ENCODE data around the gene FRAT2.

The FRAT2 gene

DNA sequence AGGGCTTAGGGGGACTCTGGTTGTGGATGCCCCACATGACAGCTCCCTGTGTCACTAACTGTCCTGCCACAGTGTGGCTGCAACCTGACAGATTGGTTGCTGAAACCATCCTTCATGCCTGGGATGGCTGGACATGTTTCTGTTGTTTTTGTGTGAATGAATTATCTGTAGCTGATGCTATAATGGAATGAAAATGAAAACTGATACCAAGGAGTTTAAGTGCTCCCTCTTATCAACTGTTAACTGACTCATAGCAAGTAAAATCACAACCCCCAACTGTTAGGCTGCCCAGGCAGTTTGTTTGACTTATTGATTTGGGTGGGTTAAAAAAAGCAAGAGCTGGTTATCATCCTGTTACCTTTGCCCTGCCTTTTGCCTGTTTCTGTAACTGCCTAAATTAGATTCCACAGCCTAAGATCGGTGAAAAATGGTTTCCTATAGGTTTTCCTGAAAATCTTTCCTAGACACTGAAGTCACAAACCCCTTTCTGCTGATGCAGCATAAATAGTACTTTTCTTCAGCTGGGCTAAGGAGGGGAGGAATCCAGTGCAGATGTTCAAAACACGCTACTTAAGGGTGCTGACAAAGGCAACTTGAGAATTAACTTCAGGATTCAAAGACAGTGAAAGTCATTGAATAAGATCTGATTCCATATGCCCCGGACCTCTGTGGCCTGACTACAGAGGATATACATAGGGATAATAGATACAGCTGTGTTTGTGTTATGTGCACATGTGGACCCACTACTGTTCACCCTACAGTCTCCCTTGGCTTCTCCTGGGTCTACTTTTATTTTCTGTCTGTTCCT, 5.7 kb downstream of the FRAT2 start:
- H3K9me3 ChIP-seq (ENCODE audit: insufficient read depth, low read depth, low read length) = no peaks in the 10 kb centered on the region
- no peak overlapping the region for H3K9ac ChIP-seq (ENCODE audit: low read depth, low read length, poor library complexity, severe bottlenecking)
- H2AFZ ChIP-seq (ENCODE audit: low read length) = no peak overlapping the region
- peaks cover 50% of the 10 kb centered on the region for H3K79me2 ChIP-seq (ENCODE audit: insufficient read depth, low read length)
- H3K4me2 ChIP-seq (ENCODE audit: low read depth, low read length, poor library complexity, severe bottlenecking) = no peak overlapping the region
- no peaks in the 10 kb centered on the region; the same call in 1 of the 2 replicates for H3K36me3 ChIP-seq (ENCODE audit: insufficient read depth, low read length)
- H3K4me3 ChIP-seq (ENCODE audit: low read length, poor library complexity, severe bottlenecking) = no peak overlapping the region
- no peaks in the 10 kb centered on the region for H3K27me3 ChIP-seq (ENCODE audit: insufficient read depth, low read length, poor library complexity, severe bottlenecking)
- H4K20me1 ChIP-seq (ENCODE audit: insufficient read depth, low read length, poor library complexity, severe bottlenecking) = peaks cover 41% of the 10 kb centered on the region
- no peak for TF ChIP-seq CTCF (conservative IDR thresholded peaks at IDR 0.05; ENCODE audit: low read length)
- TF ChIP-seq EZH2phosphoT487 (IDR thresholded peaks at IDR 0.05; ENCODE audit: borderline replicate concordance) = no peak
- H3K9me2 ChIP-seq (replicated peaks; ENCODE audit: low read depth, low read length) = no peaks in the 10 kb centered on the region
- H3K4me1 ChIP-seq (ENCODE audit: insufficient read depth, low read length, poor library complexity, severe bottlenecking) = peaks cover 32% of the 10 kb centered on the region
- H3F3A ChIP-seq (ENCODE audit: low read depth) = no peaks in the 10 kb centered on the region; the same call in 1 of the 2 replicates

DNA sequence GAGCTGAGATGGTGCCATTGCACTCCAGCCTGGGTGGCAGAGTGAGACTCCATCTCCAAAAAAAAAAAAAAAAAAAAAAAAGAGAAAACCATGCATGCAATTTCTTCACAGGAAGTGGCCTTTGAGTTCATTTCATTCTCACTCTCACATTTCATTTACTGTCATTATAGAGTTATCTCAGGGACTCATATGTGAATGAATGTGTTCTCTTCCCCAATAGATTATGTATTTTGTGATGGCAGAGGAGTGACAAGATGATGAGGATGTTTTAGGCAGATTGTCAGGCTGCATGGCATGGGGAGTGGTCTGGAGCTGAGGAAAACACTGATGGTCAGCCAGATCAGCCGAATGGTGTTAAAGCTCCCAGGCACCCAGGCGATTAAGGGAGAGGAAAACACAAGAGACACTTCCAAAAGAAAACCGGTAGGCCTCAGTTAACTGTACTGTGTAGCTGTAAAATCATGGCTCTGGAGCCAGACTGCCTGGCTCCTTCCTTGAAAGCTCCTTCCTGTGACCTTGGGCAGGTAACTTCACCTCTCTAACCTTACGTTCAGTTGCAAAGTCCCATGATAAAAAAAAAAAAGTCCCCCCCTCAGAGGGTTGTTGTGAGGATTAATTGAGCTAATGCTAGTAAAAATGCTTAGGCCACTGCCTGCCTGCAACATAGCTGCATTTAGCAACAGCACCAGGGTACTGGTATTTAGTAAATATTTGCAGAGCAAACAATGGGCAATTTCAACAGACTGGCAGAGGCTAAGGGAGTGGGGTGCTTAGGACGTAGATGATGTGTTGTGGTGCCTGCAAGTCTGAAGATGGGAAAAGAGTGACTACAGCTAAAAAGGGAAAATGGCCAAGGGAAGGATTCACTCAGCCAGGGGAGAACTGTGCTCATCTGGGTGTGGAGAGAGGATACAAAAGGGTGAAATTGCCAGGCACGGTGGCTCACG, 6.9 kb downstream of the FRAT2 start:
- Histone ChIP-seq H3F3A (ENCODE audit: low read depth) (no peaks in the 10 kb centered on the region; the same call in 1 of the 2 replicates), H3K9me2 (replicated peaks; ENCODE audit: low read depth, low read length) (no peaks in the 10 kb centered on the region), H3K4me2 (ENCODE audit: low read depth, low read length, poor library complexity, severe bottlenecking) (no peak overlapping the region), H3K9ac (ENCODE audit: low read depth, low read length, poor library complexity, severe bottlenecking) (no peak overlapping the region), H3K27me3 (ENCODE audit: insufficient read depth, low read length, poor library complexity, severe bottlenecking) (no peaks in the 10 kb centered on the region), H4K20me1 (ENCODE audit: insufficient read depth, low read length, poor library complexity, severe bottlenecking) (peaks cover 29% of the 10 kb centered on the region), H3K4me3 (ENCODE audit: low read length, poor library complexity, severe bottlenecking) (no peak overlapping the region), H3K9me3 (ENCODE audit: insufficient read depth, low read depth, low read length) (no peaks in the 10 kb centered on the region), H3K36me3 (ENCODE audit: insufficient read depth, low read length) (no peaks in the 10 kb centered on the region; the same call in 1 of the 2 replicates), H3K4me1 (ENCODE audit: insufficient read depth, low read length, poor library complexity, severe bottlenecking) (peaks cover 24% of the 10 kb centered on the region), H2AFZ (ENCODE audit: low read length) (no peak overlapping the region), H3K79me2 (ENCODE audit: insufficient read depth, low read length) (peaks cover 38% of the 10 kb centered on the region)
- no peak for TF ChIP-seq EZH2phosphoT487 (IDR thresholded peaks at IDR 0.05; ENCODE audit: borderline replicate concordance)
- no peak for TF ChIP-seq CTCF (conservative IDR thresholded peaks at IDR 0.05; ENCODE audit: low read length)

DNA sequence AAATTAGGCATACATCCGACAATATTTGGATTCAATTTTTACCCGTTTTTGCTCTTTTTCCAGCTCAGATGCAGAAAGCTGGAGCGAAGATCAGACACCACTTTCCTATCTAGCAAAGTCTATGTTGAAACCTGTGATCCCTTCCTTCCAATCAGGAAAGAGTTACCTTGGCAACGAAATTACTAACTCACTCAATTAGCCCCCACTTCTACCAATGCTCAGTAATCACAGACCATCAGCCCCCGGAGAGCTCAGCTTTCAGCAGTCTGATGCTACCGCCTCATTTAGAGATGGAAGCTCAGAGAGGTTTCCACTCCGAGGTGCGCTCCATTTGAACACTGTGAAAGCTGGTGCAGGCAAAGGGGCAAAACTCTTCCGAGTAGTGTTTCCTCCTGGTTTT, 8.8 kb downstream of the FRAT2 start:
- Histone ChIP-seq H3K9me3 (ENCODE audit: insufficient read depth, low read depth, low read length) (no peaks in the 10 kb centered on the region), H2AFZ (ENCODE audit: low read length) (no peak overlapping the region), H3K36me3 (ENCODE audit: insufficient read depth, low read length) (no peaks in the 10 kb centered on the region; the same call in 1 of the 2 replicates), H3K27me3 (ENCODE audit: insufficient read depth, low read length, poor library complexity, severe bottlenecking) (no peaks in the 10 kb centered on the region), H3K4me3 (ENCODE audit: low read length, poor library complexity, severe bottlenecking) (no peak overlapping the region), H3K4me2 (ENCODE audit: low read depth, low read length, poor library complexity, severe bottlenecking) (no peak overlapping the region), H3F3A (ENCODE audit: low read depth) (no peaks in the 10 kb centered on the region; the same call in 1 of the 2 replicates), H3K79me2 (ENCODE audit: insufficient read depth, low read length) (peaks cover 30% of the 10 kb centered on the region; the same call in 1 of the 2 replicates), H3K4me1 (ENCODE audit: insufficient read depth, low read length, poor library complexity, severe bottlenecking) (peaks cover 19% of the 10 kb centered on the region), H3K9ac (ENCODE audit: low read depth, low read length, poor library complexity, severe bottlenecking) (no peak overlapping the region), H3K9me2 (replicated peaks; ENCODE audit: low read depth, low read length) (no peaks in the 10 kb centered on the region), H4K20me1 (ENCODE audit: insufficient read depth, low read length, poor library complexity, severe bottlenecking) (peaks cover 21% of the 10 kb centered on the region)
- TF ChIP-seq CTCF (conservative IDR thresholded peaks at IDR 0.05; ENCODE audit: low read length) (no peak), EZH2phosphoT487 (IDR thresholded peaks at IDR 0.05; ENCODE audit: borderline replicate concordance) (no peak)
